IPS DF 6.9 (cell line): ENCODE results near the gene GLS.
"Not testable (repeated sequence)": the region's sequence is repeated elsewhere in the genome, so short reads cannot be mapped to it uniquely, and the experiment has no call there.

Experiments
- DNase-seq: peaks from one replicate; pipeline ENCODE4 v3.0.0-alpha.2; 2013; ENCODE audit warnings: low read depth, low spot score
- H3K27ac ChIP-seq: one replicate; pipeline ENCODE4 v1.5.1; 2013; ENCODE audit warnings: low read length, control low read depth
- H3K27me3 ChIP-seq: 2 replicates; pipeline ENCODE4 v1.6.1; 2013; ENCODE audit warnings: mild to moderate bottlenecking, low read length; ENCODE audit not compliant: control insufficient read depth, insufficient read depth
- H3K36me3 ChIP-seq: 2 replicates; pipeline ENCODE4 v1.6.1; 2013; ENCODE audit warnings: low read length; ENCODE audit not compliant: control insufficient read depth, insufficient read depth
- H3K4me1 ChIP-seq: 2 replicates; pipeline ENCODE4 v1.6.1; 2013; ENCODE audit warnings: low read length; ENCODE audit not compliant: control insufficient read depth, insufficient read depth
- H3K4me3 ChIP-seq: 2 replicates; pipeline ENCODE4 v1.5.1; 2013; ENCODE audit warnings: mild to moderate bottlenecking, low read length
- H3K9me3 ChIP-seq: 2 replicates; pipeline ENCODE4 v1.6.1; 2013; ENCODE audit warnings: low read length, inconsistent platforms; ENCODE audit not compliant: control insufficient read depth, insufficient read depth
- WGBS: extraction: QIAGEN DNeasy Blood & Tissue Kit; methylation state at CpG from one replicate; pipeline ENCODE4 v1.1.7; 2013; ENCODE audit warnings: mixed read lengths, missing lambda C conversion rate; ENCODE audit not compliant: insufficient read length, insufficient coverage; 5-methylcytosine and 5-hydroxymethylcytosine counted together

GLS gene

DNA sequence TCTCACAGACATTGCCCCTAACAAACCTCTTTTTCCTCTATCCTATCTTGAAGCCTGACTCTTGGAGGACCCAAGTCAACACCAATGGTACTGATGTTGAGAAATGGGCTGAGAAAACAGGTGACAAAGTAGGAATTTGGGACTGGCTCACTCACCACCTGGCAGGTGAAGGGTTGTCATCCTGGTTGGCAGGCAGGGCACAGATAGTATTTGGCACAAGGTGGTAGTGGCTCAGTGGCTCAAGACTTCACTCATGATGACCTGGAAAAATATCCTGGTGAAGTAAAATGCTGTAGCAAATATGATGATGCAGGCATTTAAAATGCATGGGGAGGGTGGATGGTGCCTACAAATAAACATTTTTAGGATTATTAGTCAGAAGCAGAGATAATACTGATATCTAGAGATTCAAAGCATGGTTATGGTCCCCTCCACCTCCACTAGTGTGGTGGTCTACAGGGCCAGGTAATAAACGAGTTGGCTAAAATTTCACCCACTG is 38.0 kb upstream of the GLS start:
- Histone ChIP-seq H3K4me3 (no peak overlapping the region), H3K27me3 (no peaks in the 10 kb centered on the region), H3K9me3 (no peaks in the 10 kb centered on the region), H3K4me1 (no peaks in the 10 kb centered on the region), H3K27ac (no peak overlapping the region), H3K36me3 (no peaks in the 10 kb centered on the region)
- DNase-seq: no peak
- no CpG with 5 or more reads among the region's 1 CpG for WGBS

DNA sequence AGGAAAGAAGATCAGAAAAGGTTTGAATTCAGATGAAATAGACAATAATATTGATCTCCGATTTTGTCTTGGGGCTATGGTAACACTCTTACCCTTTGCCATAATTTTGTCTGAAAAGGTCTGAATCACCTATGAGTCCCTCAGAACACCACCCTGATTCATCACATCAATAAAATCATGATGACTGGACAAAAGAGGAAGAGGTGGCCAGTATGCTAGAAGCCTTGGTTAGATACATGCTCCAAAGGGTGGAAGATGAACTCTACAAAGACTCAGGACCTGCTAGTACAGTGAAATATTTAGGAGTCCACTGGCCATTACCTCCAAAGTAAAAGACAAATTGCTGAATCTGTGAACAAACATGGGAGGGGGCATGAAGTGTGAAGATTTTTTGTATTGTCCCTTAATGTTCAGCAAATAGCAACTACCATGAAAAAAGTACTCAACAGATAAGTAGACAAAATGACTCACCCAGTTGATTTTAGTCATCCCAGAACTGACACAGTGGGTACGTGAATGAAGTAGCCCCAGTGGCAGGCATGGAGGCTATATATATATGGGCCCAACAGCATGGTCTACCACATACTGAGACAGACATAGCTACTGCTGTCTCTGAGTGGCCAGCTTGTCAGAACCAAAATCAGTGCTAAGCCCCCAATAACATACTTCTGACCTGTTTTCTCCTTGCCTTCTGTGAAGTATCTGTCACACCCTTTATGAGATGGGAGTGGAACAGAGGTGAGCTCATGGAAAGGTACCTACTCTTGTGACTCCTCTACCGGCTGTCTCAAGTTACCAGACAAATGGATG is 36.5 kb upstream of the GLS start:
- no peak overlapping the region for H3K27ac ChIP-seq
- no peaks in the 10 kb centered on the region for H3K4me1 ChIP-seq
- DNase-seq: no peak
- WGBS: no CpG with 5 or more reads among the region's 3 CpGs
- H3K9me3 ChIP-seq: no peaks in the 10 kb centered on the region
- no peaks in the 10 kb centered on the region for H3K36me3 ChIP-seq
- H3K27me3 ChIP-seq: no peaks in the 10 kb centered on the region
- no peak overlapping the region for H3K4me3 ChIP-seq

DNA sequence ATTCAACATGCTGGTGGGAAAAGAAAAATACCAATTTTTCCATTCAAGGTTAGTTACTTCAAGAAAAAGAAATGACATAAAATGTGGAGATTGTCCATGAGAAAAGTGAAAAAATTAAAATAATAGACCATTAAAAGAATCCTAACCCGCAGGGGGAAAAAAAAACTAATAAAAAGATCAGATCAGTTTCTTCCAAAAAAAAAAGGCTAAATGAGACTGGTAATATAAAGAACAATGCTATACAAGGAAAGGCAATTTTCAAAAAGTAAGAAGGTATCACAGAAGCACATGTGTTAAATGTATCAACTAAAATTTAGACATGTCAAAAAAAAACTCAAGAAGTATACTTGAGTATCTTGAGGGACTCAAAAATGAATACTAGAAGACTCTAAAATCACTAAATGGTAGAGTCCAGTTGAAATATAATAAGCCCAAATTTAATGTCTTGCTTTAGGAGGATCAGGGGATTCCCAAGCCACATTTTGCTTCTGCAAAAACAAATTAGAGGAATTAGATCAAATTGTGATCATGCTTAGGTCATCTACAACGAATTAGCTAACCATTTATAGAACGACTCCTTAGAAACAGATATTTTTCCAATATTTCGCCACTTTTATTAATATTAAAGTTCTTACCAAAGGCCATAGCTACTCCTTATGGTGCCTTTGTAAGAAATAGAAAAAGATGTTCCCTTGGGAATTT is 35.8 kb upstream of the GLS start:
- no peak overlapping the region for H3K4me3 ChIP-seq
- no peak for DNase-seq
- no peaks in the 10 kb centered on the region for H3K4me1 ChIP-seq
- H3K36me3 ChIP-seq: no peaks in the 10 kb centered on the region
- H3K9me3 ChIP-seq: no peaks in the 10 kb centered on the region
- no peak overlapping the region for H3K27ac ChIP-seq
- H3K27me3 ChIP-seq: no peaks in the 10 kb centered on the region
- 100% methylated on average over 2 of the region's 4 CpGs for WGBS

GRCh38 chr2:190846746-190847145 is 33.9 kb upstream of the GLS start:
- no peaks in the 10 kb centered on the region for H3K27me3 ChIP-seq
- H3K36me3 ChIP-seq: no peaks in the 10 kb centered on the region
- no peak overlapping the region for H3K27ac ChIP-seq
- DNase-seq: no peak
- H3K4me3 ChIP-seq: no peak overlapping the region
- WGBS: no CpG with 5 or more reads among the region's 7 CpGs
- H3K4me1 ChIP-seq: no peaks in the 10 kb centered on the region
- H3K9me3 ChIP-seq: no peaks in the 10 kb centered on the region

DNA sequence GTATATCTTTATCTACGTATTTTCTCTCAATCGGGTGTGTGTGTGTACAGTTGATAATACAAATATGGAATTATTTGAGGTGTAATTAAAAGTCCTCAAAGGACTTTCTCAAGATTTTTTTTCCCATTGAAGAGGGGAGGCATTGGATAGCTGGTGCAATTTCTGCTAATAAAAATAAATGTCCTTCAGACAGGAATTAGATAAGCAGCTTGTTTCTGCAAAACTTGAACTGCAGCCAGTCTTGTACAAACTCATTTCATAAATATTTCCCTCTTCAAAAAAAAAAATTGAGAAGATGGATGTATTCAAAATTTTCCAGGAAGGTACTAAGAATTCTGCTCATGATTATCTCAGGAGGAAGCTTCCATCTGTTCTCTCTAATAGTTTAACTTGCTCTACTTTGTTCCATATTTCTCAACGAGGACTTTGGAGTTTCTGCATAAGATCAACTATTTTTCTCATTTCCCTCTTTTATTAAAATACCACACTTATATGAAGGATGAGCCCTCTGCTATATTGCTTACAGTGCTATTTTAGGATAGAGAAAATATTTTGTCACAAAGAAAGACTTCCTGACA is 33.0 kb upstream of the GLS start:
- no CpG with 5 or more reads among the region's 3 CpGs for WGBS
- no peak for DNase-seq
- Histone ChIP-seq H3K4me1 (no peaks in the 10 kb centered on the region), H3K27ac (no peak overlapping the region), H3K27me3 (no peaks in the 10 kb centered on the region), H3K9me3 (no peaks in the 10 kb centered on the region), H3K36me3 (no peaks in the 10 kb centered on the region), H3K4me3 (no peak overlapping the region)

DNA sequence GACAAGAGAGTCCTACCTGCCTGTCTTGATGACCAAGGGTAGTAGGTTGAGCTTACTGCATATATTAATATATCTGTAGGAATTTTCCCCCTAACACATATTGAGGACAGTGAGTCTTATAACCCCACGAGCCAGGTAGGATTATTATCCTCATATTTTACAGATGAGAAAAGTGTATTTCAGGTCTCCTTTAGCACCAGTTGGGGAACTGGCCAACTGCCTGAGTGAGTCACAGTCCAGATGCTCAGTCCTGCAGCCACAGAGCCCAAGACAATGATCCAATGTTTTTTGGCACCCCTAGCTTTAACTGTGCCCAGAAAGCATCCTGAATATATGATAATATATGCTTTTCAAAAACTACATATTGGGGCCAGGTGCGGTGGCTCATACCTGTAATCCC is 30.8 kb upstream of the GLS start:
- DNase-seq: no peak
- H3K27ac ChIP-seq: no peak overlapping the region
- WGBS: no CpG with 5 or more reads among the region's 2 CpGs

DNA sequence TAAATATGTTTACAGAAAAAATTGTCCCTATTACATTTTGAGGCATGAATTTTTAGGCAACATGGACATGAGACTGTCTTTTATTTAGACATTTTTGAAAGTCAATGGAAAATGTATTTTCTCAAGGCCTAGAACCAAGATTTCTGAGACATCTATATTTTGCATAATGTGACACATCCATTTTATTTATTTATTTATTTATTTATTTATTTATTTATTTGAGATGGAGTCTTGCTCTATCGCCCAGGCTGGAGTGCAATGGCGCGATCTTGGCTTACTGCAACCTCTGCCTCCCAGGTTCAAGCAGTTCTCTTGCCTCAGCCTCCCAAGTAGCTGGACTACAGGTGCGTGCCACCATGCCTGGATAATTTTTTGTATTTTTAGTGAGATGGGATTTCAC is 27.6 kb upstream of the GLS start:
- not testable (repeated sequence) for H3K9me3 ChIP-seq, H3K27me3 ChIP-seq, H3K27ac ChIP-seq, H3K36me3 ChIP-seq, H3K4me3 ChIP-seq, H3K4me1 ChIP-seq, DNase-seq
- WGBS: no CpG with 5 or more reads among the region's 4 CpGs

More for the DNA sequence above, 30.8 kb upstream of the GLS start:
- Histone ChIP-seq H3K36me3 (no peaks in the 10 kb centered on the region), H3K4me1 (no peaks in the 10 kb centered on the region), H3K27me3 (no peaks in the 10 kb centered on the region), H3K4me3 (no peak overlapping the region), H3K9me3 (no peaks in the 10 kb centered on the region)

DNA sequence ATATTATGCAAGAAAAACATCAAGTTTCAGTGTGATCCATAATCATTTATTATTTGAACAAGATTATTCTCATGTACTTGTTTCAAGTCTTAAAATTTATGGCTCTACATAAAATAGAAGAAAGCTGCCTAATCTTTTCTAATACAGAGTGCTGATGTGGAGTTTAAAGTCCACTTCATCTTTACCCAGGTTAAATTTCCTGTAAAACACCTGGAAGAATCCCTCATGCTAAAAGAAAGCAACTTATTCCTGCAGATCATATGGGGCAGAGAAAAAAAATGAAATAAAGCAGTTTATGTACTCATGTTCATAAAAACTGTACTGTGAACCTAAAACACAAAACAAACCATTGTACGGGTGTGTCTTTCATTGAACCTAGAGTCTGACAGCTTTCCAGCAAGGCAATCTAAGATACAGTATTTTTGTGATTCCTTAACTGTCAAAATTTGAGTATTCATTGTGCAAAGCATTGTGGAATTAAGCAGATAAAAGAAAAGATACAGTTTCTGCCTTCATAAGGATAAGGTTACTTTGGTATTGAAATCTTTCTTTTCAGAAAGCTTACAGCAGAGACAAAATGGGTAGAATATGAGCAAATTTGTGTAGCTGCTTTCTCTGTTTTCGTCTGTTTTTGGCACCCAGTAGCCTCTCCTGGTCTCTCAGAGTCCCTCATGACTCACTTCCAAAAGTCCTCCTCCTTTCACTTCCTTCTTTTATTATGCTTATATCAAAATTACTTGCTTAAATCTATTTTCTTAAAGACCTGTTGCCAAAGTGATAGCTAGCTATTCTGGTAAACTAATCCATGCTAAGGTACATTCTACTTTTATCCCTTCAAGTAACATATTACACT is 26.9 kb upstream of the GLS start:
- H3K9me3 ChIP-seq: no peaks in the 10 kb centered on the region
- H3K27me3 ChIP-seq: no peaks in the 10 kb centered on the region
- no peaks in the 10 kb centered on the region for H3K36me3 ChIP-seq
- H3K27ac ChIP-seq: no peak overlapping the region
- H3K4me1 ChIP-seq: no peaks in the 10 kb centered on the region
- no peak overlapping the region for H3K4me3 ChIP-seq
- no CpG with 5 or more reads among the region's 2 CpGs for WGBS
- no peak for DNase-seq

DNA sequence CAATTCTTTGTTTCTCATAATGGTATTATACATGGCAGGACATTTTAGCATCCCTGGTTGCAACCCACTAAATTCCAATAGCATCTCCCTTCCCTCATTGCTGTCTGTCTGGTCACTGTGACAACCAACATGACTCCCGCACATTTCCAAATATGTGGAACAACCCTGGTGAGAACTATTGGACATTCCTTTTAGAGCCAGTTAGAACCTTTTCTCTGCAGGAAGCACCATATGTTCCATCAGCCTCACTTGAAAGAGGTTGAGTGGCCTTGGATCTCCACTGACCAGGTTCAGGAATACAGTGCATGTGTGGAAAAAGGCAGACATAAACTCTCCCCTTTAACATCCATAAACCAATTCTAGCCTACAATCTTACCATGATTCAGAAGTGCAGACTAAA is 25.9 kb upstream of the GLS start:
- Histone ChIP-seq H3K4me1 (peaks cover 3% of the 10 kb centered on the region; the same call in 1 of the 2 replicates), H3K27me3 (no peaks in the 10 kb centered on the region), H3K36me3 (no peaks in the 10 kb centered on the region), H3K9me3 (no peaks in the 10 kb centered on the region), H3K4me3 (no peak overlapping the region), H3K27ac (no peak overlapping the region)
- no peak for DNase-seq
- WGBS: no CpG with 5 or more reads among the region's 1 CpG

DNA sequence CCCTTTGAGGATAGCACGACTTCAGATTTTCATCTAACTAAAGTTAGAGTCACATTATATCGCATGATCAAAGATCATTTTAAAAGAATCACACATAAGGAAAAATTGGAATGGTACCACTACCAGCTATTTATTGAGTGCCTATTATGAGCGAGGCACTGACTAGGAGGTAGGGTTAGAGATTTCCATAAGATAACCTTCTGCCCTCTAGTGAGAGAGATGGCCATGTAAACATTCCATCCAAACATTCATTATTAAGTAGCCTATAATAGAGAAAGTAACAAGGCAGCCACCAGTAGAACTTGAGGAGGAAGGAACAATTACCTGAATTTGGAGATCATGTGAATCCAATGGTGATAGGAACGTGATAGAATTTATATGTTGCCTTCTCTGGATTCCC is 25.4 kb upstream of the GLS start:
- WGBS: no CpG with 5 or more reads among the region's 4 CpGs
- Histone ChIP-seq H3K9me3 (no peaks in the 10 kb centered on the region), H3K36me3 (no peaks in the 10 kb centered on the region), H3K27ac (no peak overlapping the region), H3K4me3 (no peak overlapping the region), H3K4me1 (peaks cover 6% of the 10 kb centered on the region; the same call in 1 of the 2 replicates), H3K27me3 (no peaks in the 10 kb centered on the region)
- DNase-seq: no peak
